OCI-LY3 (cell line): ENCODE data around the gene TRIM37.

Experiments used
- EZH2phosphoT487 ChIP-seq: fragments of 200-600 bp; shearing (Covaris generic); IDR thresholded peaks from 2 replicates; pipeline ENCODE4 v1.6.1; 2018; ENCODE audit warnings: antibody characterized with exemption, mixed run types, low read depth
- TF ChIP-seq, protein P1 (sequence below): fragments of 200-600, 300-600 bp; sonication (generic); IDR thresholded peaks from 2 replicates; pipeline ENCODE4 v1.5.1; 2014; ENCODE audit warnings: antibody characterized with exemption, low read length, low read depth

GRCh38 chr17:58970609-58971450 is 135.8 kb downstream of the TRIM37 start:
- TF ChIP-seq, protein P1, sequence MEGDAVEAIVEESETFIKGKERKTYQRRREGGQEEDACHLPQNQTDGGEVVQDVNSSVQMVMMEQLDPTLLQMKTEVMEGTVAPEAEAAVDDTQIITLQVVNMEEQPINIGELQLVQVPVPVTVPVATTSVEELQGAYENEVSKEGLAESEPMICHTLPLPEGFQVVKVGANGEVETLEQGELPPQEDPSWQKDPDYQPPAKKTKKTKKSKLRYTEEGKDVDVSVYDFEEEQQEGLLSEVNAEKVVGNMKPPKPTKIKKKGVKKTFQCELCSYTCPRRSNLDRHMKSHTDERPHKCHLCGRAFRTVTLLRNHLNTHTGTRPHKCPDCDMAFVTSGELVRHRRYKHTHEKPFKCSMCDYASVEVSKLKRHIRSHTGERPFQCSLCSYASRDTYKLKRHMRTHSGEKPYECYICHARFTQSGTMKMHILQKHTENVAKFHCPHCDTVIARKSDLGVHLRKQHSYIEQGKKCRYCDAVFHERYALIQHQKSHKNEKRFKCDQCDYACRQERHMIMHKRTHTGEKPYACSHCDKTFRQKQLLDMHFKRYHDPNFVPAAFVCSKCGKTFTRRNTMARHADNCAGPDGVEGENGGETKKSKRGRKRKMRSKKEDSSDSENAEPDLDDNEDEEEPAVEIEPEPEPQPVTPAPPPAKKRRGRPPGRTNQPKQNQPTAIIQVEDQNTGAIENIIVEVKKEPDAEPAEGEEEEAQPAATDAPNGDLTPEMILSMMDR = no peak
- TF ChIP-seq EZH2phosphoT487 = no peak
